Astrocyte (in vitro differentiated cells and primary cell): Measurements from ENCODE around the gene YWHAE. TPM values are rescaled to one million over a fixed set of nuclear protein-coding genes. Genes with fewer than 3 reads are reported as not detected.
"Not testable (repeated sequence)": the region's sequence is repeated elsewhere in the genome, so short reads cannot be mapped to it uniquely, and the experiment has no call there.

Source experiments
- DNase-seq: peaks from one replicate; pipeline ENCODE4 v3.0.0-alpha.2; 2010; ENCODE audit warnings: low read depth
- FAIRE-seq: peaks from 2 replicates; lab custom pipeline; 2011; peaks lifted over from hg19 to GRCh38; lab: Jason Lieb, UNC
- H2AFZ ChIP-seq: 2 replicates; pipeline ENCODE4 v1.6.0; 2012; ENCODE audit warnings: low read depth, low read length, inconsistent platforms
- H3K27ac ChIP-seq: 2 replicates; pipeline ENCODE4 v1.5.1; 2011; ENCODE audit warnings: low read depth, low read length, inconsistent platforms
- H3K27me3 ChIP-seq: 2 replicates; pipeline ENCODE4 v1.6.0; 2011; ENCODE audit warnings: low read length, inconsistent platforms; ENCODE audit not compliant: insufficient read depth
- H3K36me3 ChIP-seq: 2 replicates; pipeline ENCODE4 v1.5.1; 2011; ENCODE audit warnings: low read length, inconsistent platforms; ENCODE audit not compliant: insufficient read depth
- H3K4me1 ChIP-seq: 2 replicates; pipeline ENCODE4 v1.5.1; 2011; ENCODE audit warnings: low read length, inconsistent platforms; ENCODE audit not compliant: insufficient read depth
- H3K4me2 ChIP-seq: 2 replicates; pipeline ENCODE4 v1.6.0; 2012; ENCODE audit warnings: low read length, inconsistent platforms
- H3K4me3 ChIP-seq: 2 replicates; pipeline ENCODE4 v1.5.1; 2011; ENCODE audit warnings: low read depth, mild to moderate bottlenecking, low read length, inconsistent platforms; ENCODE audit not compliant: insufficient read depth
- H3K79me2 ChIP-seq: 2 replicates; pipeline ENCODE4 v1.6.0; 2012; ENCODE audit warnings: mild to moderate bottlenecking, low read length, inconsistent platforms; ENCODE audit not compliant: insufficient read depth
- H3K9ac ChIP-seq: 2 replicates; pipeline ENCODE4 v1.6.0; 2012; ENCODE audit warnings: mild to moderate bottlenecking, low read length, inconsistent platforms
- H3K9me3 ChIP-seq: 2 replicates; pipeline ENCODE4 v1.5.1; 2012; ENCODE audit warnings: low read depth, mild to moderate bottlenecking, low read length, inconsistent platforms; ENCODE audit not compliant: insufficient read depth
- H4K20me1 ChIP-seq: 2 replicates; pipeline ENCODE4 v1.6.0; 2012; ENCODE audit warnings: low read length, inconsistent platforms; ENCODE audit not compliant: insufficient read depth
- H3K27ac Mint-ChIP-seq: one replicate; pipeline ENCODE4 v1.8.0; 2021; ENCODE audit warnings: mild to moderate bottlenecking, mixed read lengths; ENCODE audit not compliant: unreplicated experiment
- H3K27me3 Mint-ChIP-seq: one replicate; pipeline ENCODE4 v1.8.0; 2021; ENCODE audit warnings: low read depth, mixed read lengths; ENCODE audit not compliant: unreplicated experiment
- H3K36me3 Mint-ChIP-seq: one replicate; pipeline ENCODE4 v1.8.0; 2021; ENCODE audit warnings: low read depth, mixed read lengths; ENCODE audit not compliant: unreplicated experiment
- H3K4me1 Mint-ChIP-seq: one replicate; pipeline ENCODE4 v1.8.0; 2021; ENCODE audit warnings: low read depth, mixed read lengths; ENCODE audit not compliant: unreplicated experiment
- H3K4me3 Mint-ChIP-seq: one replicate; pipeline ENCODE4 v1.8.0; 2021; ENCODE audit warnings: mild to moderate bottlenecking, moderate library complexity, mixed read lengths; ENCODE audit not compliant: unreplicated experiment
- H3K9me3 Mint-ChIP-seq: one replicate; pipeline ENCODE4 v1.8.0; 2021; ENCODE audit warnings: mild to moderate bottlenecking, mixed read lengths; ENCODE audit not compliant: unreplicated experiment
- EZH2 ChIP-seq: IDR thresholded peaks from 2 replicates; pipeline ENCODE4 v1.6.1; 2012; ENCODE audit warnings: mild to moderate bottlenecking, low read length, inconsistent platforms; ENCODE audit not compliant: insufficient read depth
- total RNA-seq: library from RNA; stranded (reverse); gene quantifications from 2 replicates; pipeline ENCODE4 v1.2.1, GENCODE V29; 2021
- TF ChIP-seq, protein P1 (sequence below): IDR thresholded peaks from 2 replicates; pipeline ENCODE4 v1.5.1; 2011; ENCODE audit warnings: low read depth, mild to moderate bottlenecking, inconsistent platforms, low read length, moderate library complexity; ENCODE audit not compliant: insufficient read depth

Gene YWHAE
- total RNA-seq, 1 donor from 2014 or later, result 771 TPM

DNA sequence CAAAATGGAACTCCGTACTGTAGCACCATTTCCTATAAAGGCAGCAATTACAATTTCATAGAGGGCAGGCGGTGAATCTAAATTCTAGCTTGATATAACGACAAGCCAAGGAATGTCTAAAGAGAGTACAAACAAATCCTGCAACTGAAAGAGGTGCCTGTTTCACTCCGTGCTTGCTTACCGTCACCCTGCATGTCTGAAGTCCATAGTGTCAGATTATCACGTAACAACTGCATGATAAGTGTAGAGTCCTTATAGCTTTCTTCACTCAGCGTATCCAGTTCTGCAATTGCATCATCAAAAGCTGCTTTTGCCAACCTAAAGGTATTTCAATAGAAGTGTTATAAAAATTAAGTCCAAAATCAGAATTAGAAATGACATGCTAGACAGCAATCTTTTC lies 46.0 kb downstream of the YWHAE start:
- Histone ChIP-seq H3K27me3 (no peaks in the 10 kb centered on the region), H3K4me2 (no peak overlapping the region), H3K4me1 (no peaks in the 10 kb centered on the region), H3K36me3 (peaks cover 35% of the 10 kb centered on the region), H3K79me2 (peaks cover 91% of the 10 kb centered on the region), H3K9me3 (no peaks in the 10 kb centered on the region), H3K9ac (no peak overlapping the region), H4K20me1 (peaks cover 86% of the 10 kb centered on the region), H3K27ac (no peak overlapping the region), H2AFZ (no peak overlapping the region), H3K4me3 (no peak overlapping the region)
- no peaks in the 10 kb centered on the region for H3K4me1 Mint-ChIP-seq
- peaks cover 19% of the 10 kb centered on the region for H3K36me3 Mint-ChIP-seq
- no peaks in the 10 kb centered on the region for H3K9me3 Mint-ChIP-seq
- no peak for DNase-seq
- no peaks in the 10 kb centered on the region for H3K27me3 Mint-ChIP-seq
- H3K4me3 Mint-ChIP-seq, result no peak overlapping the region
- TF ChIP-seq, protein P1, sequence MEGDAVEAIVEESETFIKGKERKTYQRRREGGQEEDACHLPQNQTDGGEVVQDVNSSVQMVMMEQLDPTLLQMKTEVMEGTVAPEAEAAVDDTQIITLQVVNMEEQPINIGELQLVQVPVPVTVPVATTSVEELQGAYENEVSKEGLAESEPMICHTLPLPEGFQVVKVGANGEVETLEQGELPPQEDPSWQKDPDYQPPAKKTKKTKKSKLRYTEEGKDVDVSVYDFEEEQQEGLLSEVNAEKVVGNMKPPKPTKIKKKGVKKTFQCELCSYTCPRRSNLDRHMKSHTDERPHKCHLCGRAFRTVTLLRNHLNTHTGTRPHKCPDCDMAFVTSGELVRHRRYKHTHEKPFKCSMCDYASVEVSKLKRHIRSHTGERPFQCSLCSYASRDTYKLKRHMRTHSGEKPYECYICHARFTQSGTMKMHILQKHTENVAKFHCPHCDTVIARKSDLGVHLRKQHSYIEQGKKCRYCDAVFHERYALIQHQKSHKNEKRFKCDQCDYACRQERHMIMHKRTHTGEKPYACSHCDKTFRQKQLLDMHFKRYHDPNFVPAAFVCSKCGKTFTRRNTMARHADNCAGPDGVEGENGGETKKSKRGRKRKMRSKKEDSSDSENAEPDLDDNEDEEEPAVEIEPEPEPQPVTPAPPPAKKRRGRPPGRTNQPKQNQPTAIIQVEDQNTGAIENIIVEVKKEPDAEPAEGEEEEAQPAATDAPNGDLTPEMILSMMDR, result no peak
- TF ChIP-seq EZH2, result no peak
- FAIRE-seq, result no peak
- peak overlapping the region; percentile 50 for H3K27ac Mint-ChIP-seq

DNA sequence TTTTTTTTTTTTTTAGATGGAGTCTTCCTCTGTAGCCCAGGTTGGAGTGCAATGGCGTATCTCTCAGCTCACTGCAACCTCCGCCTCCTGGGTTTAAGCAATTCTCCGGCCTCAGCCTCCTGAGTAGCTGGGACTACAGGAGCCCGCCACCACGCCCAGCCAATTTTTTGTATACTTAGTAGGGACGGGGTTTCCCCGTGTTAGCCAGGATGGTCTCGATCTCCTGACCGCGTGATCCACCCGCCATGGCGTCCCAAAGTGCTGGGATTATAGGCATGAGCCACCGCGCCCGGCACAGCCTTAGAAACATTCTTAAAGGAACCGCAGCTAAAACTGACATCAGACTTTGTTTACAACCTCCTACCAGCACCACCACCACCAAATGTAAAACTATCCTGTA lies 47.5 kb downstream of the YWHAE start:
- not testable (repeated sequence) for H3K4me3 ChIP-seq, H3K27me3 ChIP-seq, FAIRE-seq, H2AFZ ChIP-seq, H3K9ac ChIP-seq, H3K4me1 Mint-ChIP-seq, H3K4me3 Mint-ChIP-seq, H3K27ac Mint-ChIP-seq, H3K4me2 ChIP-seq, H3K9me3 ChIP-seq, H3K9me3 Mint-ChIP-seq, H3K27me3 Mint-ChIP-seq, H3K4me1 ChIP-seq, DNase-seq, H3K27ac ChIP-seq
- H3K36me3 Mint-ChIP-seq, result peaks cover 19% of the 10 kb centered on the region
- Histone ChIP-seq H4K20me1 (peaks cover 89% of the 10 kb centered on the region), H3K79me2 (peaks cover 92% of the 10 kb centered on the region), H3K36me3 (peaks cover 41% of the 10 kb centered on the region)

DNA sequence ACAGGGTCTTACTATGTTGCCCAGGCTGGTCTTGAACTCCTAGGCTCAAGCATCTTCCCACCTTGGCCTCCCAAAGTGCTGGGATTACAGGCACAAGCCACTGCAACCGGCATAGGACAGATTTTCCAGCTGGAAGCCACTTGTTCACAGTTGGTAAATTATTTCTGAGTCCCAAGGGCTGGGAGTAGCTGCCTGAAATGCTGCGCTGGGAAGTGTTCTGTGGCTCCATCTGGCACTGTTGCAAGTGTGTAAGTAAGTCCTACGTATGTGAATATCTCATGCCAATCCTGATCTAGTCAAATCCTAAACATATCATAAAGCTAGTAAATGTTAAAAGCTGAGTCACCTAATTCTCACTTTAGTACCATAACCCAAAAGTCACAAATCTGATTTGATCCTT lies 48.1 kb downstream of the YWHAE start:
- Histone ChIP-seq H3K4me3 (no peak overlapping the region), H3K27ac (no peak overlapping the region), H4K20me1 (peaks cover 92% of the 10 kb centered on the region), H3K9ac (no peak overlapping the region), H3K4me1 (no peaks in the 10 kb centered on the region), H3K36me3 (peaks cover 43% of the 10 kb centered on the region), H2AFZ (no peak overlapping the region), H3K4me2 (no peak overlapping the region), H3K27me3 (no peaks in the 10 kb centered on the region), H3K9me3 (no peaks in the 10 kb centered on the region), H3K79me2 (peaks cover 94% of the 10 kb centered on the region)
- H3K27me3 Mint-ChIP-seq, result no peaks in the 10 kb centered on the region
- no peak overlapping the region for H3K4me3 Mint-ChIP-seq
- FAIRE-seq (no peak), DNase-seq (no peak)
- H3K27ac Mint-ChIP-seq, result no peak overlapping the region
- H3K4me1 Mint-ChIP-seq, result peaks cover 5% of the 10 kb centered on the region
- H3K36me3 Mint-ChIP-seq, result peaks cover 18% of the 10 kb centered on the region
- no peaks in the 10 kb centered on the region for H3K9me3 Mint-ChIP-seq
- TF ChIP-seq, protein P1, result no peak
- no peak for TF ChIP-seq EZH2
